GM12892 (cell line): ENCODE data around the gene PTGES3.

Experiments
- POLR2A ChIP-seq: IDR thresholded peaks from 2 replicates; pipeline ENCODE4 v1.6.1; 2011; ENCODE audit warnings: low read depth, low read length, control low read depth
- POLR2AphosphoS5 ChIP-seq: IDR thresholded peaks from 2 replicates; pipeline ENCODE4 v1.6.1; 2011; ENCODE audit warnings: low read depth, low read length, control low read depth
- TAF1 ChIP-seq: IDR thresholded peaks from 2 replicates; pipeline ENCODE4 v1.6.1; 2011; ENCODE audit warnings: low read depth, mild to moderate bottlenecking, control low read depth, low read length, borderline replicate concordance

GRCh38 chr12:56722832-56723231 is 34.7 kb upstream of the PTGES3 start:
- TF ChIP-seq POLR2A (no peak), POLR2AphosphoS5 (no peak), TAF1 (no peak)
